TTC549 (cell line): ENCODE results near the gene STPG1.

Experiments
- FAIRE-seq: peaks from 2 replicates; lab custom pipeline; 2012; peaks lifted over from hg19 to GRCh38; lab: Jason Lieb, UNC

The STPG1 gene

GRCh38 chr1:24341260-24341659, 72.3 kb downstream of the STPG1 start:
- no peak for FAIRE-seq

GRCh38 chr1:24340770-24341169, 72.8 kb downstream of the STPG1 start:
- FAIRE-seq: no peak

DNA sequence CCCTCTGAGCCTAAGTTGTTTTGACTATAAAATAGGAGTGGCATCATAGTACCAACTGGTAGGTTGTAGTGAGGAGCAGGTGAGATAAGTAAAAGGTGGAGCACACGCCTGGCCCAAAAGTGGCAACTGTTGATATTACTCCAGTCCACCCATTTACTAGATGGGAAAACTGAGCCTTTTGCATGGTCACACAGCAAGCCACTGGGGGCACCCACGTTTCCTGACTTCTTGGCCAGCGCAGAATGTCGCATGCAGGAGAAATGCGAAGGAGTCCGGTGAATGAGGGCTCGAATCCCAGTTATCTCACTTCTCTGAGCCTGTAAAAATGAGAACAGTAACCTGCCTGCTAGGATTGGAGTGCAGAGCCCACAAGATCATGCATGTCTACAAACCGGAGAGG, 73.6 kb downstream of the STPG1 start:
- no peak for FAIRE-seq

DNA sequence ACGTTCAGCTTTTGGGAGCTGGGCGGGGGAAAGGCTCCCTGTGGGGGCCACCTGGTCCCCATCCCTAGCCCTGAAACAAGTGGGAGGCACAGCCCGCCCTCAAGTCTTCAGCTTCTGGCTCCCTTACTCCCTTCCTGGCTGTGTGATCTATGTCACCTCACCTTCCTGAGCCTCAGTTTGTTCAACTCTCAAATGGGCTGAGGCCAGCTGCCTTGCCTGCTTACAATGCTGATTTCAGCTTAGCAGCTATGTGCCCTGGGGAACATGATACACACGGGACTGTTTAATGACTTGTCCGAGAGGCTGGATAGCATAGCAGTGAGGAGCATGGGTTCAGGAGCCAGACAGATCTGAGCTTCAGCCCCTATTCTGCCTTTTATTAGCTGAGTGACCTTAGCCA, 75.1 kb downstream of the STPG1 start:
- FAIRE-seq: no peak

- no peak for FAIRE-seq
These were observed 76.1 kb downstream of the STPG1 start for GRCh38 chr1:24337455-24337854.

GRCh38 chr1:24336075-24336474, 77.5 kb downstream of the STPG1 start:
- FAIRE-seq: no peak

GRCh38 chr1:24331961-24332673, 81.5 kb downstream of the STPG1 start:
- FAIRE-seq: no peak

GRCh38 chr1:24329797-24330543, 83.6 kb downstream of the STPG1 start:
- FAIRE-seq: no peak

- FAIRE-seq: no peak
These were observed 84.3 kb downstream of the STPG1 start for GRCh38 chr1:24329331-24329730.

- no peak for FAIRE-seq
These were observed 85.7 kb downstream of the STPG1 start for GRCh38 chr1:24327891-24328290.

DNA sequence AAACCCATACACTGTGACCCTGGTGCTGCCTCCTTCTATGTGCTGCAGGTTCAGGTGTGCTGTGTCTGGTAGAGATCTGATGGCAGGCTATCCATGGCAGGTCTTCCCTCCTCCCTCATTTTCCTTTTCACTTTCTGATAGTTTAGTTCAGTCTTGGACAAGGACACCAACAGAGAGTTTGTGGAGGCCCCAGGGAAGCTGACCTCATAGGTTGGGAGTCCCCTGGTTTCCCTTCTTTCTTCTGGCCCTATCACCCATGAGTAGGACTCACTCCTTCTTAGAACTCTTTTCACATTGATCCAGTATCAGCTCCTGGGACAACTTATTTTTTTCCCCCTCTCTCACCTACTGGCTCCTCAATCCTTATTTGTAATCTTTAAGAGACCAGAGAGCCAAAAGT, 86.1 kb downstream of the STPG1 start:
- no peak for FAIRE-seq

DNA sequence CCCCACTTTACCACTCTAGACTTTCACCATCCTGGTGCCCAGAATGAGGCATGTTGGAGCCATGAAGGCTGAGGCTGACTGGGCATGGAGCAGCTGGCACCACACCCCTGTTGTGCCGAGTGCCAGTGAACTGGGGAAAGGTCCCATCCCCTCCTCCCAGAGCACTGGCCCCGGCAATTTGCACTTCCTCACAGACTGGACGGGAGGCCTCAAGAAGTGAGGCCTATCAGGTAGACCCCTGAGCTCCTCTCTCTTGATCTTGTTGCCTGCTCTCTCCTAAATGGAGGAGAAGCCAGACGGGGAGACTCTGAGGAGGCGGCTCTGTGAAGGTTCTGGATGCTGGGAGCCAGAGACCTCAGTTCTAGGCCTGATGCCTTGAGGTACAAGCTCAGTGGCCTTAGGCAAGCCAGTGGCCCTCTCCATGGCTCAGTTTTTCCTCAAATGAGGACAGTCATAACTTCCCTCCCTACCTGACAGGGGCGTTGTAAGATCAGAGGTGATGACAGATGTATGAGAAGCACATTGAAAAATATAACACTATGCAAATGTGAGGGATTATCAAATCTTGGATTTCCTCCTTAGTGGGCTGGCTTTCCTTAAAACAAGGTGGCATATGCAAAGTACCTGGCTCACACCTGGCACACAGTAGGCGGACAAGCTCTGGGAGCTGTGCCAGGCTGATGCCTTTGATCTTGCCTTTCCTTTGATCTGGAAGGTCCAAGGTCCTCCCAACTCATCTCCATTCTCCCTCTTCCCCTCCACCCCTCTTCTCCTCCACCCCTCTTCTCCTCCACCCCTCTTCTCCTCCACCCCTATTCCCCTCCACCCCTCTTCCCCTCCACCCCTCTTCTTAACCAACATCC, 87.8 kb downstream of the STPG1 start:
- FAIRE-seq: no peak

DNA sequence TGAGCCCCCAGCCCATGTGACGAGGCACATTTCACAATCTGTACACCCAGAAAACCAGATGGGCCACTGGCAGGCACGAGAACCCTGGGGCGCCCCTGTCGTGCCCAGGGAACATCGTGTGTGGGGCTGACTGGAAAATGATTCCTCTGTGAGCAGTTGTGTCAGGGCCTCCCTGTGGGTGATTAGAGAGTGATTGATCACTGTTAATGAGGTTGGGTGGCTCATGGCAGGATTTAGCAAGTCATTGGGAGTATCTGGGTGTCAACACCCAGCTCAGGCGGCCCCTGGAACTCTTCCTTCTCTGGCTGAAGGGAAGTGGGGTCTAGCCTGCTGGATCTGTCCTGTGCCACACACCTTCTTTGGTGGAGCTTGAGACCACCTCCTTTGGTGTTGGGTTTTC, 88.7 kb downstream of the STPG1 start:
- FAIRE-seq: no peak

DNA sequence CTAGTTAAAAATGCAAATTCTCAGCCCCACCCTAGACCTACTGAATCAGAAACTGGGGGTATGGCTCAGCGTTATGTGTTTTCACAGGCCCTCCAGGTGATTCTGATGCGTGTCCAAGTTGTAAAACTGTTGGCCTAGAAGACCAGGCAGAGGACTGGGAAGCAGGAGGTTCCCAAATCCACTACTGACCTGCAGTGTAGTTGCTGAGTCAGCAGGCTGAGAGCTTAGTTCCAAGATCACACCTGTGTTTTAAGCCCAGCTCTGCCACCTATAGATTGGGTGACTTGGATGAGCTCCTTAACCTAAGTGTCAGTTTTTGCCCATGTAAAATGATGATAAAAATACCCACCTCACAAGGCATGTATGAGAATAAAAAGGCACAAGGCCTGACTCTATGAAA, 90.3 kb downstream of the STPG1 start:
- no peak for FAIRE-seq

GRCh38 chr1:24322470-24323177, 91.0 kb downstream of the STPG1 start:
- no peak for FAIRE-seq

DNA sequence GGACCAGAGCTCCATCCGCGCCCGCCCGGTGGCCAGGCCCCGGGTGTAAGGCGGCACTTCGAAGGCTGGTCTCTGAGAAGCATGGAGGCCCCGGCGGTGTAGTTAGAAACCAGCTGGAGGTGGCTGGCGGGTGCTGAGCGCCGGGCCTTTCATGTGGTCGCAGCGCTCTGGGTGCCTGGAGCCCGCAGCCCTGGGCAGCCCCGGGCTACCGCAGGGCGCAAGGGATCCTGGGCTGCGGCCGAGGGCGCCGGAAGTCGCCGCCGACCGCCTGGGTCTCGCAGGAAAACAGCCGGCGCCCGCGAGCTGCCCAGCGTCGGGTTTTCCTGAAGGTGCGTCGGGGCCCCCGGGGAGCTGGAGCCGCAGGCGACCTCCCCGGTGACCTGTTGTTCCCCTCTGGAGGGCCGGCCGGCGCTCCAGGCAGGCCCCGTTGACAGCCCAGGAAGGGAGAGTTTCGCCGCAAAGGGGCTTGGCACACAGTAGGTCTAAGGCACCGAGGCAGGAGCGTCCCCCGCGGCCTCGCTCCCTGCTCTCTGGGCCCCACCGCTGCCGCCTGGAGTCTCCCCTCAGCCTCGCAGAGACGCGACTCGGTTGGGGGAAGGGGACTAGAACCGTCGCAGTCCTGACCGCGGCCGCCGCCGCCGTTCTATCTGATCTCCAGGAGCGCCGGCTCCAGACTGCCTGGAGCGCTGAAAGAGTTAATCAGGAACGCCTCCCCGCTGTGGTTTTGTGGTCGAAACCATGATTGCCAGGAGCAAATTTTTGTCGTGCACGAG, 91.7 kb downstream of the STPG1 start:
- FAIRE-seq: no peak

GRCh38 chr1:24321126-24321525, 92.5 kb downstream of the STPG1 start:
- FAIRE-seq: no peak

- no peak for FAIRE-seq
These were observed 93.6 kb downstream of the STPG1 start for GRCh38 chr1:24319962-24320361.

DNA sequence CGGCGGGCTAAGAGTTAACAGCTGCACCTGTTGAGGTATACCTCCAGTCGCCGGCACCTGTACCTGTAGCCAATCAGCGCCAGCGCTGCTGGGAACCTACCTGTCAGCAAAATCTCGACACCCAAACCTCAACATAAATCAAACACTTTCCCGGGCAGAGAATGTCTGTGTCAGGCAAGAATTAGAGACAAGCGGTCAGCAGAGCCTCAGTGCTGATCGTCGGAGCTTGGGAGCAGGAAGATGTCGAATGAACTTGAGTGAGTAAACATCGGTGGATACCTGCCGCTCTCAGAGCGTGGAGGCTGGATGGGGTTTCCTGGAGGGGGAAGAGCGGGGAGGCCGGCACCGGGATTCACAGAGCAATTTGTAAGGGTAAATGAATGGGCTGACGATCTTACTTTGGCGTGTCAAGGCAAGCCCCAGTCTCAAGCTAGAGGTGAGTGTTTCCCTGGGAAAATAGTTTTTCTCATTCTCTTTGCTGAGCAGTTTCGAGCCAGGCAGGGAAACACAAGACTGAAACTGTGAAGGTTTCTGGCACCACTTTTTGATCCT, 94.2 kb downstream of the STPG1 start, which contains the start of gene GRHL3:
GRHL3 (plus strand) TSS at position 46 of the 552 bp plus-strand sequence; CDS start at position 241, 195 bp downstream.
- no peak for FAIRE-seq

- FAIRE-seq: no peak
These were observed 94.8 kb downstream of the STPG1 start for GRCh38 chr1:24318615-24319311.
